GM12891 (cell line): ENCODE measurements around the gene NCF2.

Experiments
- POLR2A ChIP-seq: IDR thresholded peaks from 2 replicates; pipeline ENCODE4 v1.6.1; 2011; ENCODE audit warnings: low read depth, low read length, control low read depth
- POLR2AphosphoS5 ChIP-seq: IDR thresholded peaks from 2 replicates; pipeline ENCODE4 v1.6.1; 2011; ENCODE audit warnings: low read depth, low read length, control low read depth
- SPI1 ChIP-seq: IDR thresholded peaks from 2 replicates; pipeline ENCODE4 v1.6.1; 2011; ENCODE audit warnings: low read depth, low read length, control low read depth

GRCh38 chr1:183597656-183598347 is 7.5 kb upstream of the NCF2 start:
- TF ChIP-seq POLR2A (no peak), POLR2AphosphoS5 (no peak), SPI1 (no peak)
